NB4 (cell line): ENCODE data around the gene NAIF1.

Experiments used
- DNase-seq: peaks from one replicate; pipeline ENCODE4 v3.0.0; 2010; ENCODE audit warnings: low read depth
- H3K4me3 ChIP-seq: one replicate; pipeline ENCODE4 v1.5.1; 2011; ENCODE audit warnings: mild to moderate bottlenecking, low read depth, low read length, moderate library complexity
- CTCF ChIP-seq: IDR thresholded peaks from one replicate; pipeline ENCODE4 v1.5.1; 2012; ENCODE audit warnings: low read depth, low read length
- MAX ChIP-seq: IDR thresholded peaks from 2 replicates; pipeline ENCODE4 v1.6.1; 2011; ENCODE audit warnings: low read depth, low read length
- MYC ChIP-seq: IDR thresholded peaks from 2 replicates; pipeline ENCODE4 v1.6.1; 2011; ENCODE audit warnings: low read depth, low read length
- POLR2A ChIP-seq: IDR thresholded peaks from 2 replicates; pipeline ENCODE4 v1.6.1; 2011; ENCODE audit warnings: mild to moderate bottlenecking; ENCODE audit not compliant: insufficient read length; ENCODE audit errors: extremely low read depth

The NAIF1 gene

GRCh38 chr9:128084746-128085145 is 17.6 kb upstream of the NAIF1 start:
- no peak for DNase-seq
- no peak for TF ChIP-seq MYC
- TF ChIP-seq POLR2A, result no peak
- TF ChIP-seq MAX, result no peak
- TF ChIP-seq CTCF, result no peak
- no peak overlapping the region for H3K4me3 ChIP-seq

- TF ChIP-seq MYC, result no peak
- TF ChIP-seq MAX, result no peak
- no peak for TF ChIP-seq CTCF
- TF ChIP-seq POLR2A, result no peak
- DNase-seq, result no peak
- H3K4me3 ChIP-seq, result no peak overlapping the region
Measured at GRCh38 chr9:128082151-128082550, 15.0 kb upstream of the NAIF1 start.

GRCh38 chr9:128081056-128081455 is 13.9 kb upstream of the NAIF1 start:
- DNase-seq, result no peak
- no peak for TF ChIP-seq MYC
- no peak for TF ChIP-seq POLR2A
- TF ChIP-seq CTCF, result no peak
- no peak for TF ChIP-seq MAX
- H3K4me3 ChIP-seq, result no peak overlapping the region

- DNase-seq, result no peak
- no peak overlapping the region for H3K4me3 ChIP-seq
- no peak for TF ChIP-seq CTCF
- TF ChIP-seq MYC, result no peak
- no peak for TF ChIP-seq MAX
- no peak for TF ChIP-seq POLR2A
Measured at GRCh38 chr9:128080206-128080605, 13.1 kb upstream of the NAIF1 start.

GRCh38 chr9:128078504-128079434 is 11.6 kb upstream of the NAIF1 start:
- H3K4me3 ChIP-seq, result no peak overlapping the region
- TF ChIP-seq MYC, result no peak
- no peak for TF ChIP-seq MAX
- DNase-seq, result no peak

- no peak for DNase-seq
- no peak for TF ChIP-seq MAX
- TF ChIP-seq MYC, result no peak
- TF ChIP-seq POLR2A, result no peak
- no peak for TF ChIP-seq CTCF
- no peak overlapping the region for H3K4me3 ChIP-seq
Measured at GRCh38 chr9:128077847-128078503, 10.9 kb upstream of the NAIF1 start.
